Body of pancreas (tissue), 4 donors: Measurements from ENCODE around the gene BEGAIN. TPM values are rescaled to one million over a fixed set of nuclear protein-coding genes. Genes with fewer than 3 reads are reported as not detected.

ENCODE experiments used
- ATAC-seq: fragments of 150-250 bp; one replicate; pipeline ENCODE4 v1.9.1; 2016
- DNase-seq, 4 donors: peaks; one replicate each; pipeline ENCODE4 v3.0.0-alpha.2; 2019
- H3K27ac ChIP-seq, 4 donors: fragments of 200-600 bp; sonication (generic); 1 replicate in 3 of 4; 2 replicates in 1 of 4; pipeline versions ENCODE4 v1.5.1 to v1.6.1; 2016 to 2019; ENCODE audit warnings: mild to moderate bottlenecking in 1 of 4, mixed read lengths in 1 of 4, moderate library complexity in 1 of 4
- H3K27me3 ChIP-seq, 2 donors: fragments of 200-600 bp; sonication (generic); one replicate each; pipeline ENCODE4 v1.6.0; 2016; ENCODE audit warnings: mild to moderate bottlenecking in 1 of 2
- H3K36me3 ChIP-seq, 2 donors: fragments of 200-600 bp; sonication (generic); replicated peaks in 1 of 2; 2 replicates each; pipeline ENCODE4 v1.5.1; 2016; ENCODE audit warnings: low read depth in 2 of 2; ENCODE audit not compliant: insufficient read depth in 1 of 2
- H3K4me1 ChIP-seq: fragments of 200-600 bp; sonication (generic); one replicate; pipeline ENCODE4 v1.6.0; 2016
- H3K4me3 ChIP-seq, 2 donors: fragments of 200-600 bp; sonication (generic); 1 replicate in 1 of 2; 2 replicates in 1 of 2; pipeline ENCODE4 v1.5.1; 2016 to 2019
- H3K9me3 ChIP-seq, 3 donors: fragments of 200-600 bp; sonication (generic); 1 replicate in 2 of 3; 2 replicates in 1 of 3; pipeline ENCODE4 v1.5.1; 2016
- CTCF ChIP-seq, 7 experiments: fragments of 450-650 bp in 4 of 7; fragments of 200-600 bp in 3 of 7; sonication (generic) in 3 of 7; IDR thresholded peaks; one replicate each; pipeline ENCODE4 v1.5.1; 2016 to 2019; ENCODE audit warnings: antibody characterized with exemption in 7 of 7
- POLR2A ChIP-seq, 3 donors: fragments of 450-650 bp; IDR thresholded peaks; one replicate each; pipeline ENCODE4 v1.6.1; 2016; ENCODE audit warnings: antibody characterized with exemption in 3 of 3, mild to moderate bottlenecking in 2 of 3
- WGBS, 2 donors: methylation state at CpG; one replicate each; pipeline ENCODE4 v1.1.5; 2017; 5-methylcytosine and 5-hydroxymethylcytosine counted together
- intact Hi-C: fragments of 100-400 bp; cut with DNase I; formaldehyde crosslinking; loops from one replicate; pipeline ENCODE4 v1.15.1; 2023
- total RNA-seq, 2 donors: library from RNA; depleted of rRNA; stranded (reverse); fragments of >200 nt; gene quantifications; one replicate each; pipeline ENCODE4 v1.1.0, GENCODE V29; 2016

BEGAIN gene
- total RNA-seq, 2 donors from 2014 or later: 23.9 to 28.7 TPM

- DNase-seq: peak in 1 of 4 donors; percentile 11
- Histone ChIP-seq H3K4me3 (no peak overlapping the region), H3K36me3 (no peaks in the 10 kb centered on the region), H3K9me3 (no peaks in the 10 kb centered on the region), H3K27ac (no peak overlapping the region), H3K4me1 (peaks cover 27% of the 10 kb centered on the region), H3K27me3 (no peaks in the 10 kb centered on the region)
- ATAC-seq: no peak
- WGBS, 2 donors: 48 to 53% methylated on average over 10 of the region's 10 CpGs
- TF ChIP-seq CTCF (IDR thresholded peaks at IDR 0.05): no peak
- intact Hi-C loops: no loop called here
These were observed 29.7 kb upstream of the BEGAIN start for GRCh38 chr14:100616854-100617409.

- H3K36me3 ChIP-seq: no peaks in the 10 kb centered on the region
- no peak overlapping the region for H3K4me3 ChIP-seq
- ATAC-seq: no peak
- H3K27me3 ChIP-seq: no peaks in the 10 kb centered on the region
- WGBS, 2 donors: 90 to 93% methylated on average over 20 to 25 of the region's 25 CpGs
- peak in 1 of 4 donors; percentile 5 for DNase-seq
- H3K9me3 ChIP-seq: no peaks in the 10 kb centered on the region
- no peak for TF ChIP-seq CTCF (IDR thresholded peaks at IDR 0.05)
- TF ChIP-seq POLR2A (IDR thresholded peaks at IDR 0.05): no peak
- H3K27ac ChIP-seq: no peak overlapping the region
- intact Hi-C loops: no loop called here
- H3K4me1 ChIP-seq: peaks cover 27% of the 10 kb centered on the region
These were observed 28.8 kb upstream of the BEGAIN start for GRCh38 chr14:100615736-100616695.

GRCh38 chr14:100614803-100615202 lies 27.6 kb upstream of the BEGAIN start:
- H3K27me3 ChIP-seq: no peaks in the 10 kb centered on the region
- no peak overlapping the region for H3K4me3 ChIP-seq
- H3K36me3 ChIP-seq: no peaks in the 10 kb centered on the region
- TF ChIP-seq POLR2A (IDR thresholded peaks at IDR 0.05): no peak
- no peak for TF ChIP-seq CTCF (IDR thresholded peaks at IDR 0.05)
- no peak for DNase-seq
- H3K9me3 ChIP-seq: no peaks in the 10 kb centered on the region
- intact Hi-C loops: no loop called here
- no peak for ATAC-seq
- peaks cover 27% of the 10 kb centered on the region for H3K4me1 ChIP-seq
- H3K27ac ChIP-seq: no peak overlapping the region

- 53 to 76% methylated on average over 4 to 9 of the region's 9 CpGs for WGBS, 2 donors
- TF ChIP-seq POLR2A (IDR thresholded peaks at IDR 0.05) (no peak), CTCF (IDR thresholded peaks at IDR 0.05) (no peak)
- Histone ChIP-seq H3K36me3 (no peaks in the 10 kb centered on the region), H3K9me3 (no peaks in the 10 kb centered on the region), H3K4me1 (peaks cover 11% of the 10 kb centered on the region), H3K27me3 (no peaks in the 10 kb centered on the region), H3K4me3 (no peak overlapping the region), H3K27ac (no peak overlapping the region)
- intact Hi-C loops: no loop called here
- DNase-seq (no peak), ATAC-seq (no peak)
These were observed 25.8 kb upstream of the BEGAIN start for GRCh38 chr14:100612986-100613385.
